CD4-positive, CD25-positive, alpha-beta regulatory T cell (primary cell): Measurements from ENCODE around the gene ACSBG1. TPM values are rescaled to one million over a fixed set of nuclear protein-coding genes. Genes with fewer than 3 reads are reported as not detected.

Experiments
- ATAC-seq, 2 donors: fragments of 150-1000 bp; cut with Tn5 transposase; one replicate each; pipeline ENCODE4 v1.10.0; 2021; ENCODE audit warnings: low read depth in 2 of 2, moderate number of reproducible peaks in 2 of 2, moderate library complexity in 1 of 2
- DNase-seq, 3 donors: peaks; one replicate each; pipeline versions ENCODE4 v3.0.0 to v3.0.0-alpha.2; 2012 to 2022; ENCODE audit warnings: mixed read lengths in 1 of 3
- H3K27ac ChIP-seq: one replicate; pipeline ENCODE4 v1.7.0; 2013; ENCODE audit warnings: mild to moderate bottlenecking, low read length; ENCODE audit not compliant: insufficient read depth, poor library complexity, severe bottlenecking
- H3K27me3 ChIP-seq: one replicate; pipeline ENCODE4 v1.7.0; 2013; ENCODE audit warnings: low read length; ENCODE audit not compliant: control insufficient read depth, insufficient read depth
- H3K36me3 ChIP-seq: one replicate; pipeline ENCODE4 v1.7.0; 2013; ENCODE audit warnings: mild to moderate bottlenecking, low read length, moderate library complexity; ENCODE audit not compliant: control insufficient read depth, insufficient read depth
- H3K4me1 ChIP-seq: 2 replicates; pipeline ENCODE4 v1.7.0; 2013; ENCODE audit warnings: mild to moderate bottlenecking, low read length; ENCODE audit not compliant: insufficient read depth, control insufficient read depth, poor library complexity, severe bottlenecking
- H3K4me3 ChIP-seq: one replicate; pipeline ENCODE4 v1.7.0; 2013; ENCODE audit warnings: low read depth, mild to moderate bottlenecking, low read length, moderate library complexity
- H3K9me3 ChIP-seq, 2 experiments: 1 replicate in 1 of 2; 2 replicates in 1 of 2; pipeline ENCODE4 v1.7.0; 2013; ENCODE audit warnings: low read length in 2 of 2, mild to moderate bottlenecking in 1 of 2, moderate library complexity in 1 of 2; ENCODE audit not compliant: control insufficient read depth in 2 of 2
- H3K27ac Mint-ChIP-seq, 3 donors: one replicate each; pipeline ENCODE4 v1.8.0; 2020 to 2022; ENCODE audit warnings: mild to moderate bottlenecking in 3 of 3, mixed read lengths in 3 of 3, moderate library complexity in 2 of 3
- H3K27me3 Mint-ChIP-seq: one replicate; pipeline ENCODE4 v1.8.0; 2022; ENCODE audit warnings: mild to moderate bottlenecking, mixed read lengths
- H3K36me3 Mint-ChIP-seq: one replicate; pipeline ENCODE4 v1.8.0; 2020; ENCODE audit warnings: mixed read lengths
- H3K4me1 Mint-ChIP-seq, 4 donors: one replicate each; pipeline ENCODE4 v1.8.0; 2020 to 2022; ENCODE audit warnings: mixed read lengths in 4 of 4, mild to moderate bottlenecking in 1 of 4
- H3K4me3 Mint-ChIP-seq, 4 donors: one replicate each; pipeline ENCODE4 v1.8.0; 2020 to 2022; ENCODE audit warnings: mild to moderate bottlenecking in 4 of 4, mixed read lengths in 4 of 4, moderate library complexity in 3 of 4
- H3K9me3 Mint-ChIP-seq, 7 donors: one replicate each; pipeline ENCODE4 v1.8.0; 2020 to 2022; ENCODE audit warnings: mixed read lengths in 7 of 7, mild to moderate bottlenecking in 3 of 7, moderate library complexity in 2 of 7
- polyA plus RNA-seq, 4 donors: library from polyadenylated mRNA; unstranded; fragments of 300-500 nt; fragmentation: Illumina TruSeq; gene quantifications; one replicate each; pipeline ENCODE4 v1.2.3, GENCODE V29; 2021
- total RNA-seq: library from RNA; stranded (reverse); gene quantifications from one replicate; pipeline ENCODE4 v1.2.3, GENCODE V29; 2022

Gene ACSBG1
- total and polyA plus RNA-seq, 5 donors from 2014 or later: 0.06 to 0.25 TPM; not detected in 3

DNA sequence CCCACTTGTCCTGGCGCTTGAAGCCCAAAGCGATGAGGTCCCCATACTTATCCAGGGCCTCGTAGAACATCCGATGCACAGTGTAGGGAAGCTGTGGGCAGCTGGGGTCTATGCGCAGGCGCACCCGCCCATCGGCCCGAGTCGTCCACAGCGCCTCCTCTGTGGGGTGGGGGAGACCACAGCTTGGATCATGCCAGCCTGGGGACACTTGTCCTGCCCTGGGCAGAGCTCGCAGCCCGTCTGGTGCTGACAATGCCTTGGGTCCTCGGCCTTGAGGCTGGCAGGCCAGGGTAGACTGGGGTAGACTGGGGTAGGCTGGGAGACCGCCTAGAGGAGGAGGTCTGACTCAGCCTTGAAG lies 39.8 kb downstream of the ACSBG1 start:
- Mint-ChIP-seq H3K4me1 (peaks cover 0 to 6% (median 3%) of the 10 kb centered on the region in 4 donors), H3K27ac (peak overlapping the region in 1 of 3 donors; percentile 53), H3K36me3 (no peaks in the 10 kb centered on the region), H3K4me3 (no peak overlapping the region), H3K27me3 (peaks cover 19% of the 10 kb centered on the region), H3K9me3 (peaks cover 0 to 5% (median 0%) of the 10 kb centered on the region in 7 donors)
- DNase-seq (no peak), ATAC-seq (no peak)
- no peak overlapping the region for H3K4me3 ChIP-seq
- H3K36me3 ChIP-seq: no peaks in the 10 kb centered on the region
- H3K27me3 ChIP-seq: no peaks in the 10 kb centered on the region
- no peaks in the 10 kb centered on the region for H3K9me3 ChIP-seq
- no peaks in the 10 kb centered on the region for H3K4me1 ChIP-seq
- H3K27ac ChIP-seq: no peak overlapping the region

DNA sequence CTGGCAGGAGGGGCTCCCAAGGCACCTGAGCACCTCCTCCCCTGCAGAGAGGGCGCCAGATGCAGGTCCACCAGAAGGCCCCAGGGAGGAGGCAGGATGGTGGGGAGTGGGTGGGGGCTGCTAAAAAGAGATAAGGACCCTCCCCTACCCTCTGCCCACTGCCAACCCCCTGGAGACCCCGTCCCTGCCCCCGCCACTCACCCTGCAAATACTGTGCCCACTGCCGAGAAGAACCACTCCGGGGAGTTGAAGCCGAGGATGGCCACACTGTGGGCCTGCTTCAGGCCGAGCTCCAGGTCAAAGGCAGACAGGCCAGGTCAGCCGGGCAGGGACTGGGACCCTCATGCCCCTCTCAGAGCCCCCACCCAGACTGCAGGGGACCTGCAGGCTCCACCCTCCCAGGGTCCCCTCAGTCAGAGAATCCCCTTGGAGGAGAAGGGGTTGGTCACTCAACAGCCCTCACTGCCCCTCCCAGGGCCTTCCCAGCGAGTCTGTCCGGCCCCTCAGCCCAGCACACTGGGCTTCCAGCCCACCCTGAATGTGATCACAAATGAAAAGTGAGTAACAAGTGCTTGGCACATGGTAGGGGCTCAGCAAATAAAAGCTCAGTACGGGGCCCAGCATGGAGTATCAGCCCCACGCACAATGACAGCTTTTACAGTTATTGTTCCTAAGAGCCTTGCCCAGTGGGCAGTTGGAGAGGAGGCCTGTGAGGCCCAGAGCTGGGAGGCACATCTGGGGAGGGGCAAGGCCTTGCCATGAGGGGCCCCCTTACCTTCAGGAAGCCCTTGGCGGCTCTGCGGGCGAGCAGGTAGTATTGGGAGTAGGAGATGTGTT lies 40.4 kb downstream of the ACSBG1 start:
- H3K4me3 ChIP-seq: no peak overlapping the region
- no peak overlapping the region for H3K27ac ChIP-seq
- ATAC-seq: no peak
- no peaks in the 10 kb centered on the region for H3K36me3 ChIP-seq
- no peak for DNase-seq
- H3K4me1 Mint-ChIP-seq: peaks cover 0 to 6% (median 3%) of the 10 kb centered on the region in 4 donors
- H3K27ac Mint-ChIP-seq: no peak overlapping the region
- no peaks in the 10 kb centered on the region for H3K9me3 ChIP-seq
- no peaks in the 10 kb centered on the region for H3K36me3 Mint-ChIP-seq
- H3K27me3 ChIP-seq: no peaks in the 10 kb centered on the region
- H3K9me3 Mint-ChIP-seq: peaks cover 0 to 5% (median 0%) of the 10 kb centered on the region in 7 donors
- H3K4me3 Mint-ChIP-seq: no peak overlapping the region
- H3K27me3 Mint-ChIP-seq: peaks cover 19% of the 10 kb centered on the region
- no peaks in the 10 kb centered on the region for H3K4me1 ChIP-seq

DNA sequence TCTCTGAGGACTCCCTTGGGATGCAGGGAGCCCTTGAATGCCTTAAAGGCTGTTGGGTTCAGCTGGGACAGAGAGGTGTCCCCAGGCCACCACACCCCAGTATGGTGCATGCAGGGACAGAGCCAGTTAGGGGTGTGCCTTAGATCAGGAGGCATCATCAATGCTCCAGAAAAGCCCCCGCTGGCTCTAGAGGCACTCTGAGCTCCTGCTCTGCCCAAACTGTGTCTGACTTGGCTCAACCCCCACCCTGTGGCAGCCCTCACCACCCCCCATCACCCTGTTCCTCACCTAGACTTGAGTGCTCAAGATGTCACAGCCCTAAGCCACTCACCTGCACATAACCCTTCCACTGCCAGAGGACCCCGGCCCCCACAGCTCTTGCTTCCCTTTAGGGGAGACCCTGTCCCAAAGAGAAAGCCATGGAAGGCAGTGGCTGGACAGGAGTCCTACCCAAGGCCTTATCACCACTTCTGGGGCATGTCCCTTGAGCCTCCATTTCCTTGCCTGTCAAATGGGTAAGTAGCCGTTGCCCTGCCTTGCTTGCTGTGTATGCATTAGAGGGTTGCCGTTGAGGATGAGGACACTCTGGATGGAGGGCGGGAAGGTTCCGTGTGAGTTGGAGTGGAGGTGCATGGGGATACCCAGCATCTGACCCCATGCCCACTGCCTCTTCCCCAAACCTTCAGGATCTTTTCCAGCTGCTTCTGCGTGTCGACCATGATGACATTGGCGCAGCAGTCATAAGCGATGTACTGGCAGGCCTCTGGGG lies 41.4 kb downstream of the ACSBG1 start:
- no peaks in the 10 kb centered on the region for H3K9me3 ChIP-seq
- peaks cover 19% of the 10 kb centered on the region for H3K27me3 Mint-ChIP-seq
- H3K4me3 ChIP-seq: no peak overlapping the region
- no peaks in the 10 kb centered on the region for H3K4me1 ChIP-seq
- H3K9me3 Mint-ChIP-seq: peaks cover 0 to 5% (median 0%) of the 10 kb centered on the region in 7 donors
- H3K27me3 ChIP-seq: no peaks in the 10 kb centered on the region
- no peaks in the 10 kb centered on the region for H3K36me3 Mint-ChIP-seq
- no peak overlapping the region for H3K27ac Mint-ChIP-seq
- no peak overlapping the region for H3K27ac ChIP-seq
- DNase-seq: no peak
- H3K4me1 Mint-ChIP-seq: peaks cover 0 to 6% (median 3%) of the 10 kb centered on the region in 4 donors
- no peak overlapping the region for H3K4me3 Mint-ChIP-seq
- no peak for ATAC-seq
- H3K36me3 ChIP-seq: no peaks in the 10 kb centered on the region

DNA sequence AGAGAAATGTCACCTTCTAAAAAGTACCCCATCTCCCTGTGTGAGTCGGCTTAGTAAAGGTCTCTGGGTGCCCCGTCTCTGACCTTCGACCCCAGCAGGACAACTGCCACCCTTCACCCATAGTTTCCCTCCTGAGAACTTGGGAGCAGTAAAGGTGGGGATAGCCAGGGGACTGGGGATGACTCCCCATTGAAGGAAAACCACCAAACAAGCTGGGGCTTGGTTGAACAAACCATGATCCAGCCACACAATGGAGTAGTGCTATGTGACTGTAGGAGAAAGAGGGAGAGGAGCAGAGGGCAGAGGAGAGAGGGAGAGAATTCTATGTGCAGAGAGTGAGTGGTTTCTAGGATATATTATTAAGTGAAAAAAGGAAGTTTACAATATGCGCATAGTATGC lies 51.5 kb downstream of the ACSBG1 start:
- DNase-seq (no peak), ATAC-seq (no peak)
- peaks cover 32% of the 10 kb centered on the region for H3K27me3 Mint-ChIP-seq
- H3K27ac Mint-ChIP-seq: no peak overlapping the region
- peaks cover 0 to 4% (median 0%) of the 10 kb centered on the region in 7 donors for H3K9me3 Mint-ChIP-seq
- no peaks in the 10 kb centered on the region for H3K4me1 Mint-ChIP-seq
- Histone ChIP-seq H3K27ac (no peak overlapping the region), H3K27me3 (no peaks in the 10 kb centered on the region), H3K9me3 (no peaks in the 10 kb centered on the region), H3K36me3 (no peaks in the 10 kb centered on the region), H3K4me3 (no peak overlapping the region), H3K4me1 (no peaks in the 10 kb centered on the region)
- no peak overlapping the region for H3K4me3 Mint-ChIP-seq
- H3K36me3 Mint-ChIP-seq: no peaks in the 10 kb centered on the region

DNA sequence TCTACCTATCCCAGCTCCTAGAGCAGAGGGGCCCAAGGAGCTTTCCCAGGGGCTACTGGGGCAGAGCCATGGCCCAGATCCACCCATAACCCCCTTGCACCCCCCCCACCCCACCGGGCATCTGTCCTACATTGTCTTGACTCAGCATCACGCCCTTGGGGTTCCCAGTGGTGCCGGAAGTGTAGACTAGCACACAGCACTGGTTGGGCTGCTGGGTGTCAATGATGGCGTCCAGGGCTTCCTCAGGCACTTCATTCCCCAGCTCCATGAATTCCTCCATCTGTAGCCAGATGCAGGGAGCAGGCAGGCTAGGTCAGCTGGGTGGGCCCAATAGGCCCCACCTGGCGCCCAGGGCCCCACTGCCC lies 52.0 kb downstream of the ACSBG1 start:
- Histone ChIP-seq H3K9me3 (no peaks in the 10 kb centered on the region), H3K27ac (no peak overlapping the region), H3K4me1 (no peaks in the 10 kb centered on the region), H3K27me3 (no peaks in the 10 kb centered on the region), H3K36me3 (no peaks in the 10 kb centered on the region), H3K4me3 (no peak overlapping the region)
- ATAC-seq (no peak), DNase-seq (no peak)
- no peaks in the 10 kb centered on the region for H3K36me3 Mint-ChIP-seq
- peaks cover 0 to 4% (median 0%) of the 10 kb centered on the region in 7 donors for H3K9me3 Mint-ChIP-seq
- H3K4me1 Mint-ChIP-seq: no peaks in the 10 kb centered on the region
- H3K4me3 Mint-ChIP-seq: no peak overlapping the region
- H3K27me3 Mint-ChIP-seq: peaks cover 32% of the 10 kb centered on the region
- no peak overlapping the region for H3K27ac Mint-ChIP-seq

DNA sequence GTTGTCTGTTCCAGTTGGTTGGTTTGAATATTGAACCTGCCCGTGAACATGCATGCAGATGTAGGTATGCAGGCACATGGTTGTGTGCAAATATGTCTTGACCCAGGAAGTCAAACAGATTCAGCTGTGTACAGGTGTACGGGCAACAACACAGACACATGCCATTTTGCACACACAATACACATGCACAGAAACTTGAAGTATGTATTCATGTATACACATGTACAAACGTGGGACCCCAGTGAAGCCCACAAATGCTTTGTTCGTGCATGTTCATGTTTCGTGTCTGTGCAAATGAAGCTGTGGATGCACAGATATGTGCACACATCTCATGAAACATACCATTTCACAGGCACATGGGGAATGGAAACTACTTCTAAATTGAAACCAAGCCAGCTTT lies 54.5 kb downstream of the ACSBG1 start:
- Histone ChIP-seq H3K27me3 (no peaks in the 10 kb centered on the region), H3K4me1 (no peaks in the 10 kb centered on the region), H3K27ac (no peak overlapping the region), H3K9me3 (no peaks in the 10 kb centered on the region), H3K36me3 (no peaks in the 10 kb centered on the region), H3K4me3 (no peak overlapping the region)
- Mint-ChIP-seq H3K4me3 (no peak overlapping the region), H3K36me3 (no peaks in the 10 kb centered on the region), H3K27me3 (peaks cover 17% of the 10 kb centered on the region), H3K9me3 (peaks cover 0 to 4% (median 0%) of the 10 kb centered on the region in 7 donors), H3K27ac (no peak overlapping the region), H3K4me1 (peaks cover 0 to 3% (median 2%) of the 10 kb centered on the region in 4 donors)
- DNase-seq (no peak), ATAC-seq (no peak)

DNA sequence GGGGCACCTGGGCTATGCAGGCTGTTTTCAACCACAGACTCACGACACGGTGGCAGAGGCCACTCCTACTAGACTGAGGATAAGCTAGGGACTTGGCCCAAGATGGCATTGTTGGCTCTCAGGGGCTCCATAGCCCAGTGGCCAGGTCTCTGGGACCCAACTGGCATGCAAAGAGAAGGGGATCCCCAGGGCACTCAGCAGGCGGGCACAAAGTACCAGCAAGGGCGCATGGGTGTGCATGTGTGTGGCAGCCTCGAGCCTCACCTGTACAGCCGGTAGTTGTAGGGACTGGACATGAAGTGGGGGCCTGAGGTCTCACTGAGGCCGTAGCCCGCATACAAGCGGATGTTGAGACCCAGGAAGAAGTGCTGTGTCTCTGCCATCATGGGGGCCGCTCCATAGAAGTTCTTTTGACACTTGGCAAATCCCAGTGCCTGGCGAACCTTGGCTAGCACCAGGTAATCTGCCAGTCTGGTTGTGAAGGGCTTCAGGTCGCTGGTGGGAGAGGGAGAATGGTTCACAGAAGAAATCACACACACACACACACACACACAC lies 55.0 kb downstream of the ACSBG1 start:
- peaks cover 0 to 4% (median 0%) of the 10 kb centered on the region in 7 donors for H3K9me3 Mint-ChIP-seq
- Histone ChIP-seq H3K36me3 (no peaks in the 10 kb centered on the region), H3K4me3 (no peak overlapping the region), H3K27me3 (no peaks in the 10 kb centered on the region), H3K4me1 (peaks cover 2% of the 10 kb centered on the region), H3K27ac (no peak overlapping the region), H3K9me3 (no peaks in the 10 kb centered on the region)
- no peak overlapping the region for H3K4me3 Mint-ChIP-seq
- no peak for ATAC-seq
- H3K4me1 Mint-ChIP-seq: peaks cover 0 to 7% (median 5%) of the 10 kb centered on the region in 4 donors
- H3K27me3 Mint-ChIP-seq: peaks cover 12% of the 10 kb centered on the region
- H3K27ac Mint-ChIP-seq: no peak overlapping the region
- no peak for DNase-seq
- H3K36me3 Mint-ChIP-seq: peaks cover 4% of the 10 kb centered on the region
